Stimulated activated CD8-positive, alpha-beta memory T cell treated with anti-CD3 and anti-CD28 coated beads, Interleukin-4, amount 100 ng/mL, for 1 hour (primary cell): ENCODE measurements around the gene TRAK2.
A peak's percentile ranks its signal among the peaks of the same experiment; 100 is the strongest.
"Not testable (repeated sequence)": the region's sequence is repeated elsewhere in the genome, so short reads cannot be mapped to it uniquely, and the experiment has no call there.

ENCODE experiments used
- DNase-seq, 2 donors: peaks; one replicate each; pipeline ENCODE4 v3.0.0-alpha.2; 2020; ENCODE audit warnings: low read depth in 2 of 2, low spot score in 1 of 2

TRAK2 gene, protein sequence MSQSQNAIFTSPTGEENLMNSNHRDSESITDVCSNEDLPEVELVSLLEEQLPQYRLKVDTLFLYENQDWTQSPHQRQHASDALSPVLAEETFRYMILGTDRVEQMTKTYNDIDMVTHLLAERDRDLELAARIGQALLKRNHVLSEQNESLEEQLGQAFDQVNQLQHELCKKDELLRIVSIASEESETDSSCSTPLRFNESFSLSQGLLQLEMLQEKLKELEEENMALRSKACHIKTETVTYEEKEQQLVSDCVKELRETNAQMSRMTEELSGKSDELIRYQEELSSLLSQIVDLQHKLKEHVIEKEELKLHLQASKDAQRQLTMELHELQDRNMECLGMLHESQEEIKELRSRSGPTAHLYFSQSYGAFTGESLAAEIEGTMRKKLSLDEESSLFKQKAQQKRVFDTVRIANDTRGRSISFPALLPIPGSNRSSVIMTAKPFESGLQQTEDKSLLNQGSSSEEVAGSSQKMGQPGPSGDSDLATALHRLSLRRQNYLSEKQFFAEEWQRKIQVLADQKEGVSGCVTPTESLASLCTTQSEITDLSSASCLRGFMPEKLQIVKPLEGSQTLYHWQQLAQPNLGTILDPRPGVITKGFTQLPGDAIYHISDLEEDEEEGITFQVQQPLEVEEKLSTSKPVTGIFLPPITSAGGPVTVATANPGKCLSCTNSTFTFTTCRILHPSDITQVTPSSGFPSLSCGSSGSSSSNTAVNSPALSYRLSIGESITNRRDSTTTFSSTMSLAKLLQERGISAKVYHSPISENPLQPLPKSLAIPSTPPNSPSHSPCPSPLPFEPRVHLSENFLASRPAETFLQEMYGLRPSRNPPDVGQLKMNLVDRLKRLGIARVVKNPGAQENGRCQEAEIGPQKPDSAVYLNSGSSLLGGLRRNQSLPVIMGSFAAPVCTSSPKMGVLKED

DNA sequence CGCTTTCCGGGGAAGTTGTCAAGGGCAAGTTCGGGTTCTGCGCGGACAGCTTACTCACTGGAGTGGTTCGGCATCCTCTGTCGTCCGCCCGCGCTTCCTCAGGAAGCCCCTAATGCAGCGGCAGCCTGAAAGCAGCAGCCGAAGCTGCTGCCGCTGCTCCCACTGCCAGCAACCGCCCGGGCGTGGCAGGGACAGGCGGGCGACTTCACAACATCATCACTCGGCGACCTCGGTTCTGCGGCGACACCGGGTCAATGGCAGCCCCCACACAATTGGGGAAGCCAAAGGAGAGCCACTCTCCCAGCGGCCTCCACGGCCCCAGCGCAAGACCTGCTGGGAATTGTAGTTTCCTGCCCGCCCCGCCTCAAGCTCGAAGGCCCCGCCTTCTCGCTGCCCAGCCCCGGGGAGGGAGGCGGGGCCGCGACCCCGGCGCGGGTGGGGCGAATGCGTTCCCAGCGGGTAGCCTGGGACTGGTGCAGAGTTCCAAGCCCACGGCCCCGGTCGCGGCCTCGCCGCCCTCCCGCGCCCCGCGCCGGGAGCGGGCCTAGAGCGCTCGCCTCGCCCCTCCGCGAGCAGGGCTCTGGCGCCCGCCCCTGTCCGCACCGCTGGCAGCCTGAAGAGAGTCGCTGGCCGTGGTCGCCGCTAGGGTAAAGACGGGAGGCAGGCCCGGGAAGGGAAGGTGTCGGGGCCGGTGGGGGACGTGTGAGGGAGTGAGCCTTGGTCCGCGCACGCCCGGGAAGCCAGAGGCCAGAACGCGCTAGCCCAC is at the start of gene TRAK2, which contains the start of gene STRADB:
TSS of gene TRAK2 (minus strand) at position 167 of the 766 bp plus-strand sequence. CDS start 30,951 bp downstream, outside the sequence.
TSS of gene STRADB (plus strand) at position 449 of the 766 bp plus-strand sequence. CDS start 3,101 bp downstream, outside the sequence.
- DNase-seq, result peak; percentile 87 to 92

DNA sequence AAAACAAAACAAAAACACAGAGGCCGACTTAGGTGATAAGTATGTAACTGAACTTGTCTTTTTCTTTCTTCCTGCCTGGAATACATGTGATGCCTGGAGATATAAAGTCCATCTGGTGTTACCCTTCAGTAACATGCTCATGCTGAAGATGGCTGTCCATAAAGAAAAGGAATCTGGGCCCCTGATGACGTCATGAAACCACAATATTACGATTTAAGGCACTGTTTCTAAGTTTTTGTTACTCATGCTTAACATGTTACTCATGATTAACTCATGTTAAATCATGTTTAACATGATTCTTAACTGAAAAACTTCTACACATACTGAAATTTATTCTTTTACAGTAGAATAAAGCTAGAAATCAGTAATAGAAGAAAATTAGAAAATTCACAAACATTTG is 49.3 kb upstream of the TRAK2 start:
- DNase-seq, result no peak

DNA sequence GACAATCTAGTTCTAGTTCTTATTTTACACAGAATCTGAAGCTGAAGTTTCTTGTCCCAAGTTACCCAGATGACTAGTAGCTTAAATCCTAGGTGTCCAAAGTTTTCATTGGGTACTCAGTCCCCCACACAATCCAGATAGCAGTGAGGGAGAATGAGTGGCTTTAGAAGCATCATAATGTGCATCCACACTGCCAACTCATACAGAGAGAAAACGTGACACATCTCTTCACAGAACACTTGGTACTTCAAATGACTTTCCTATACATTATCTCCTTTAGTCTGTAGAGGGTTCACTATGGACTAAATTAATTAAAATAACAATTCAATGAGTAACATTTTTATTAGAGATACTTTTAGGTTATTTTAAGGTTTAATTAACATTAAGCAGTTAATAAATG is 45.5 kb upstream of the TRAK2 start:
- DNase-seq, result no peak

DNA sequence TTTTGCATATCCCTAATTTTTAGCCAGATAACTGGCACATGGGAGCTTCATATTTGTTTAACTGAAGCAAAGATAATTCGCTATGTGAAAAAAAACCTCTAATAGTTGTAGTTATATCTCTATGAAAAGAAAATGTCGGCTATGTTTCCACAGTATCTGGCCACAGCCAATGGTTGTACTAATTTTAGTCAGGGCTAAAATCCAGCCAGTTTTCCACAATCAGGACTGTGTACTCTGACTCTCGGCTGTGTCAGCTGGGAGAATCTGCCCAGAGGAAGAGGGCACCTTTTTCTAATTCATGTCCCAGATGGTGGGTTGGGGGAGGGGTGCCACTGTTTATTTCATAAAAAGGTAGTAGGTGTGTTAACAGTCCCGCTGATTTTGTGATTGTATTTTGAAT is 39.0 kb upstream of the TRAK2 start:
- DNase-seq, result no peak

DNA sequence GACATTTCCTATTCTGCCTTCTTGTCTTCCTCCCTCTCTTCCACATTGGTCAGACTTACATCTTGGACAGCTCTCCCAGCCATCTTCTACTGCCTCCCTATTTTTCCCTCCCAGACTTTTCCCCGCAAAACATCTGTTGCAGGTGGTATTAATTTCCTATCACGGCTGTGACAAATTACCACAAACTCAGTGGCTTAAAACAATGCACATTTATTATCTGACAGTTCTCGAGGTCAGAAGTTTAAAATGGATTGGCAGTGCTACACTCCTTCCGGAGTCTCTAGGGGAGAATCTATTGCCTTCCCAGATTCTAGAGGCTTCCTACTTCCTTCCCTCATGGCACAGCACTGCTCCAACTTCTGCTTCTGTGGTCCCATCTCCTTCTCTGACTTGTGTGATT is 33.5 kb upstream of the TRAK2 start:
- no peak for DNase-seq

DNA sequence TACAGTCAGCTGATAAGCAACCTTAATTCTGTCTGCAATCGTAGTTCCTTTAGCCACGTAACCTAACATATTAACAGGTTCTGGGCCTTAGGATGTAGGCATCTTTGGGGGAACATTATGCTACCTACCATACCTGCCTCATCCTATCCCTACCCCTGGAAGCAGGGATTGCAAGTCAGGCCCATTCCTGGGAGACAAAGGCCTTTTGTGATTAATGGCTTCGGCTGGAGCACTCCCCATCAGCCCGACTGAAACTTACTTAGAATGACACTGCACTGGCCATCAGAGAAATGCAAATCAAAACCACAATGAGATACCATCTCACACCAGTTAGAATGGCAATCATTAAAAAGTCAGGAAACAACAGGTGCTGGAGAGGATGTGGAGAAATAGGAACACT is 32.5 kb upstream of the TRAK2 start:
- DNase-seq, result not testable (repeated sequence)

DNA sequence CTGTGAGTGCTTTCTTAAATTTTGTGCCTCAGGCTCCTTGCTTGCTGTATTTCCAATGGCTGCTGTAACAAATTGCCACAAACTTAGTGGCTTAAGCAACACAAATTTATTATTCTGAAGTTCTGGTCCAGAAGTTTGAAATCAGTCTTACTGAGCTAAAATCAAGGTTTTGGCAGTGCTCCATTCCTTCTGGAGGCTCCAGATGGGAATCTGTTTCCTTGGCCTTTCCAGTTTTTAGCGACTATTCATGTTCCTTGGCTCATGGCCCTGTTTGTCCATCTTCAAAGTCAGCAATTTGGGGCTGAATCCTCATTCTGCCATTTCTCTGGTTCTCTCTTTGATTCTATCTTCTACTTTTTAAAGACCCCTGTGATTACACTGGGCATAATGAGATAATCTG is 32.1 kb upstream of the TRAK2 start:
- no peak for DNase-seq

DNA sequence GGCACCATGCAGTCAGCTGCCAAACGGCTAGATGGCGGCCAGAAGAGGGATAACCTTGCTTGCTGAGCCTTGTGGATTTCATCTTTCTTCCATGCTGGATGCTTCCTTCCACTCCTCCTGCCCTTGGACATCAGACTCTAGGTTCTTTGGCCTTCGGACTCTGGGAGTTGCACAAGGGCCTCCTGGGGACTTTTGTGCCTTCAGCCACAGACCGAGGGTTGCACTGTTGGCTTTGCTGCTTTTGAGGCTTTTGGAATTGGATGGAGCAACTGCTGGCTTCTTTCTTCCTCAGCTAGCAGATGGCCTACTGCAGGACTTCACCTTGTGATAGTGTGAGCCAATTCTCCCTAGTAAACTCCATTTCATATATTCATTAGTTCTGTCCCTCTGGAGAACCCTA is 31.3 kb upstream of the TRAK2 start:
- no peak for DNase-seq

DNA sequence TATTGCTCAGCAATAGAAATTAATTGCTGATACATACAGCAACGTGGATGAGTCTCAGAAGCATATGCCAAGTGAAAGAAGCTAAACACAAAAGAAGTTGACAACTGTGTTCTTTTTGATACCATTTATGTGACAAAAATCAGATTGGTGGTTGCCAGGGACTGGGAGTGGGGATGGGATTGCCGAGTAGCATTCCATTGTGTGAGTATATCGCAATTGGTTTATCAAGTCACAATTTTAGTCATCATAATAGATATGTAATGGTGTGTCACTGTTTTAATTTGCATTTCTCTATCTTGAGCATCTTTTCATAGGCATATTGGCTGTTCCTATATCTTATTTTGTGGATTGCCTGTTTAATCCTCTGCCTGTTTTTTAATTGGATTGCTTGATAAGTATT is 21.2 kb upstream of the TRAK2 start:
- no peak for DNase-seq

DNA sequence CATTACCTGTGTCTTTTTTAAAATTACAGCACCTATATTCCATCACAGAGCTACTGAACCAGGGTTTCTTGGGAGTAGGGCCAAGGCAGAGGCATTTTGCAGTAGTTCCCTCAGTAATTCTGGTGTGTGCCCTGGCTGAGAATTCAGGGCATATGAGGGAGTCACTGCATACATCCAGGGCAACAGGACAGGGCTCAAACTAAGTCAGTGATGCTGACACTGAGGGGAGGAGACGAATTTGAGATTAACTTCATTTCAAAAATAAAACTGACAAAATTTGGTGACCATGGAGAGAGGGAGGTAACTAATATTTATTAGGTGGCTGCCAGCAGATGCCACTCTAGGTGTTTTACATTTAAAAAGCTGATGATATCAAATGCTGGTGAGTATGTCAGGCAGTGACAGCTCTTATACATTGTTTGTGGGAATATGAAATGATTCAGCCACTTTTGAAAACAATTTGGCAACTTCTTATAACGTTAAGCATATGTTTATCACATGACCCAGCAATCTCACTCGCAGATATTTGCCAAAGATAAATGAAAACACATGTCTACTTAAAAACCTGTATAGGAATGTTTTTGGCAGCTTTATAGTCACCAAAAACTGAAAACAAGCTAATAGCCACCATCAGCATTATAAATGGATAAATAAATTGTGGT is 20.6 kb upstream of the TRAK2 start:
- DNase-seq, result no peak

DNA sequence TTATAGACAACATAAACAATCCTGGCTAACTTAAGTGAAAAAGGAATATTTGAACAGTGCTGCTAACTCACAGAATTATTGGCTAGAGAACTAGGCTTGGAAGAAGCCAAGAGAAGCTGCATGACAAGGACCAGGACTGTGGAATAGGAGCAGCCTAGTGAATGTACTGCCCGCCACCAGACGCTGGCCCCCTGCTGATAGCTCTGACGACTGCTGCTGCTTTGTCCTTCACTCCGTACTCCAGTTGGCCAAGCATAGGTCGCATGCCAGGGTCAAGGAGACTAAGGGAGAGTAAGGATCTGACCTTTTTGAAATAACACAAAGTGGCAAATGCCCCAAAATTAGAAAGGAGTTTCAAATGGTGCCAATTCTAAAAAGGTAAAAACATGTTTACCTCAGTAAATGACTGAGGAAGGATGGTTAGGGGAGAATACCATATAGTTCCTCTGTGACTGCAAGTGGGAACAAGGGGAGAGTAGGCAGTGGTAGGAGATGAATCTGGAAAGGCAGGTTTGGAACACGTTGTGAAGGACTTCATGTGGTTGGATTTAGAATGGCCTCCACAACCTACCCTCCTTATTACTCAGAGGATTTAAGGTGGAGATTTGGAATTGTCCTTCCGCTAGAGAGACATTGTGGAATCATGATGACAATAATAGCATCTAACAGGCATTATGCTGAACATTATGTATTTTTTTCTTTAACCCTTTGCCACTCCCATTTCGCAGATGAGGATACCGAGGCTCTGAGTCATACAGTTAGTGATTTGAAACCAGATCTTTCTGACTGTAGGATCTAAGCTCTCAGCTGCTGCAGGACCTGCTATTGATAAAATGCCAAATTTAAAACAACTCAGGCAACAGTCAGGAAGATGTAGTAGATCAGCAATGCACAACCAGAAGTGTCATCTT is 19.8 kb upstream of the TRAK2 start:
- DNase-seq, result no peak

DNA sequence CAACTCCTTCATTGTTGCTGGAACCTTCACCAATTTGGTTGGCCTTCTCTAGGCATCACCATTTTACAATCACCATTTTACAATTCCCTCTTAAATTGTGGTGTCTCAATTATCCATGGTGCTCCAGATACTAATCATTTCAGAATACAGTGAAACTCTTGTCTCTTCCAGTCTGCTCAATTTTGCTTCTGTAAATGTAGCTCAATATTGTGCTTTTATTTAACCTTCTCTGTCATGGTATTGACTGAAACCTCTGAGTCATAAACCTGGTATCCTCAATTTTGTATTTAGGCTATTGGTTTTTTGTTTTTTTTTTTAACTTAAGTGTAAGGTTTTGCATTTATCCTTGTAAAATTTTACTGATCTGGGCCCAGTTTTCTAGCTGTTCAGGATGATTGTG is 16.4 kb upstream of the TRAK2 start:
- DNase-seq, result no peak

DNA sequence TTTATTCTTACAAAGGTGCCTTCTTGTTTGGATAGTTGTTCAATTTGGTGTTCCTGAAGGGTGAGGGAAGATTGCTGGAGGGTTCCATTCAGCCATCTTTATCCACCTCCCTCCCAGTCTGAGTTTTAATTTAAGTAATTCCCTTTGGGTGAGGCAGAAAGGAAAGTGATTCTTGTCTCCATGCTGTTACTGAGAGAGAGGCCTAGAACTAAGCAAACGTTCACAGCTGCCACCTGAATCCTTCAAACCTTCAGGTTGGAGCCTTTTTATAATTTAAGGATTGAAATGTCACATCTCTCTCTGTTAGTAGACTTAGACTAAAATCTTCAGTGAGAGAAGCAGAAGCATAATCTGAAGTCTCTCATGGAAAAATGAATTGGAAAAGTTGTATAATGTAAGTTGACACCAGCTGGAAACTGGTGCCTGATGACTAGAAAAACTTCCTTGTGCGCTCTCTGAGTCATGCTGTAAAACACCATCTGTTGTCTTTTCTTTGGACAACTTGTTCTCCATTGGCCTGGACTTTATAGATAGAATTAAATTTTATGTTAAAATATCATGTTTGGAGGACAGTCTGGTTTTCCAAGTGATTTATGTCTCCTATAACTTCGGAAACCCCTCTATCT is 14.9 kb upstream of the TRAK2 start:
- DNase-seq, result no peak

DNA sequence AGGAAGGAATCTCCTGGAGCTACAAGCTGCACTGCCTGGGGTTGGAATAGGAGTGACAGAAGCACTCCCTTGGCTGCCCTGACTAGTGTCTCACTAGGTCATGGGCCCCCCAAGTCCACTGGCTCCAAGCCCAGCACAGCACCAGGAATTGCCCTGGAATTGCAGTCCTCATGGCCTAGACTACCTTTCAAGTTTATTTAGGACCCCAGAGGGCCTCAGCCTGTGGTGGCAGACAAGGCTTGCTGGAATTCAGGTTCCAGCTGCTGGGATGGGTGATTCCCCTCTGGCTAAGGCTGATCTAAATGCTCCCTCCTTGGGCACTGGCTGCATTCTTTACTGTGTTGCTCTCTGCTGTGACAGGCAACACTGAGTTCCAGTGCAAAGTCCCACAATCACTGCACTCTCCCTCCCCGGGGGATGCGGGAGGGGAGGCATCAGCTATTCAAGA is 14.3 kb upstream of the TRAK2 start:
- no peak for DNase-seq

DNA sequence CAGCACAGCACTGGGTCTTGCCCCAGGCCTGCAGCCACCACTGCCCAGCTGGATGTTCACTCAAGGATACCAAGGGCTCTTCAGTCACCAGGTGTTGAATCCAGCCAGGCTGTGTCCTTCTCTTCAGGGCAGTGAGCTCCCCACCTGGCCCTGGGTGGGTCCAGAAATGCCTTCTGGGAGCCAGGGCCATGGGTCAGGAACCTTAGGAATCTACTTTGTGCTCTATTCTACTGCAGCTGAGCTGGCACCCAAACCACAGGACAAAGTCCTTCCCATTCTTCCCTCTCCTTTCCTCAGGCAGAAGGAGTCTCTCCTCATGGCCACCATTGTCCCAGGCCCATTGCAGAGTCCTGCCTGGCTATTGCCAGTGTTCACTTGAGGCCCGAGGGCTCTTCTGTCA is 13.3 kb upstream of the TRAK2 start:
- no peak for DNase-seq

DNA sequence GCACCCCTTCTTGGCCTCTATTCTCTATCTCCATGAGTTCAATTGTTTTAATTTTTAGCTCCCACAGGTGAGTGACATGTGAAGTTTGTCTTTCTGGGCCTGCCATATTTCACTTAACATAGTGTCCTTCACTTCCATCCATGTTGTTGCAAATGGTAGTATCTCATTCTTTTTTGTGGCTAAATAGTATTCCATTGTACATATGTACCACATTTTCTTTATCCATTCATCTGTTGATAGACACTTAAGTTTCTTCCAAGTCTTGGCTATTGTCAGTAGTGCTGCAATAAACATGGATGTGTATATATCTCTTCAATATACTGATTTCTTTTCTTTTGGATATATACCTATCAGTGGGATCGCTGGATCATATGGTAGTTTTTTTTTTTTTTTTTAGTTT is 9.3 kb upstream of the TRAK2 start:
- DNase-seq, result no peak

DNA sequence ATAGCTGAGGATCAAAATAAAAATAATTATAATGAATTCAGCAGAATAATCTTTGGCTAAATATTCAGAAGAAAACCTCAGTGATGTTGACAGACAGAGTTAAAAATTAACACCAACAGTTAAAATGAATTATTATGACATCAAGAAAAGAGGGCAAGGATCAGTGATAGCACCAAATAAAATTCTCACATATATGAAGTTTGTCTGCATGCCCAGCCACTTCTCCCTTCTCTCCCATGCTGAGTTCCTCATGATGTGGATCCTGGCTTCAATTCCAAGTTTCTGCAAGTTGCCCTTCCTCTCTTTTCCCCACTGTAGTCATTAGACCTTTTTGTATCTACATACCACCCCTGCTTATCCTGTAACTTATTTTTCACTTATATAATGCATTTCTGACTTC is 7.1 kb upstream of the TRAK2 start:
- DNase-seq, result no peak

DNA sequence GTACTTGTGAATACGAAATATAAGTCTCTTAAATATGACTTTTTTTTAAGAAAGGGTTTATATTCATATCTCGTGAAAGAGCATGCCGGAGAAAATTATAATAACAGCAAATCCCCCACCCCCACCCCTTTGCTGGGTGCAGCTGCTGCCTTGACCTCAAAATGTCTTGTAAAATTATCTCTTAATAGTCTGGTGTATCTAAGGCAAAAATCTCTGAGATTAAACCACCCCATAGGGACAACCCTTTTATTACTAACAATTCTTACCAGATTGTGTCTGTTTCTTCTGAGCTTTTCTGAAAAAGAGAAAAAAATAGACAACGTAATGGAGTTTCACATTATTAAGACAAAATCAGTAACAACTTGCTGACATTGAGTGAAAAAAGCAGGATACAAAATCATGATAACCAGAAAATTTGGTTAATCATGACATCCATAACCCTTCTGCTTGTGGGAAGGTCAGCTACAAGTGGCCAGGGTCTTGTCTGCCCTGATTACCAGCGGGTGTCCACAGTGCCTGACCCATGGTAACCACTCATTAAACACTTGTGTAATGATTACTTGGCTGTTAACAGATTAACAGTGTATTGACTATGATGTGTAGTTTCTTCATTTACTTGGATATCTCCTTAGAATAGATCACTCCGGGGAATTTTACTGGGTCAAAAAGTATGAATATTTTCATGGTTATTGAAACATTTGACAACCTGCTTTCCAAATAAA is 1.8 kb upstream of the TRAK2 start:
- no peak for DNase-seq
